Measurements from ENCODE around the gene PPDPF. TPM values are rescaled to one million over a fixed set of nuclear protein-coding genes. Genes with fewer than 3 reads are reported as not detected.

The PPDPF gene
- polyA plus RNA-seq, 2 of the 4 experiments (the other 2 are of a cell fraction) = 7.7 to 217 TPM

- DNase-seq (ENCODE audit: low read depth in 1 of 2, low spot score in 1 of 2) = no peak
- H3K9me3 ChIP-seq = no peaks in the 10 kb centered on the region
- no peak overlapping the region for H3K27ac ChIP-seq
- ATAC-seq = no peak
- TF ChIP-seq POLR2AphosphoS2 (conservative IDR thresholded peaks at IDR 0.05; ENCODE audit: low read length) = no peak
- no peak for TF ChIP-seq CBX2 (IDR thresholded peaks at IDR 0.05; ENCODE audit: borderline replicate concordance, low read depth)
- no peak for TF ChIP-seq ESRRA (IDR thresholded peaks at IDR 0.05; ENCODE audit: borderline replicate concordance, low read length)
- TF ChIP-seq RCOR1 (IDR thresholded peaks at IDR 0.05; ENCODE audit: low read depth, low read length) = no peak
- no peak for TF ChIP-seq MAZ (IDR thresholded peaks at IDR 0.05; ENCODE audit: borderline replicate concordance, low read depth, low read length)
- no peak for TF ChIP-seq TP53 (CRISPR knock-in tag; IDR thresholded peaks at IDR 0.05)
- no peak for TF ChIP-seq HOXB5 (CRISPR knock-in tag; IDR thresholded peaks at IDR 0.05)
- no peak for TF ChIP-seq FOSB (CRISPR knock-in tag; IDR thresholded peaks at IDR 0.05)
- TF ChIP-seq RARB (CRISPR knock-in tag; IDR thresholded peaks at IDR 0.05) = no peak
- H3K4me2 ChIP-seq = no peak overlapping the region
- ChIA-PET CTCF (interaction anchor here (1.1 to 6.8 kb wide), 2 partner anchors 37 to 446 kb away, joined by 3 to 50 read pairs; no protein-coding TSS in a partner anchor), POLR2A (interaction anchor here (4.9 kb wide), 1 partner anchor 13 kb away, joined by 62 read pairs; the partner anchor contains the start of gene PPDPF)
- FAIRE-seq = no peak
- WGBS (ENCODE audit: missing lambda C conversion rate) = 76% methylated on average over 9 of the region's 12 CpGs
- no peak overlapping the region for H3K4me3 ChIP-seq
- peaks cover 18% of the 10 kb centered on the region for H3K4me1 ChIP-seq
These were observed 13.9 kb downstream of the PPDPF start for GRCh38 chr20:63534427-63534830.

- Histone ChIP-seq H3K4me2 (no peak overlapping the region), H3K4me3 (no peak overlapping the region), H3K9me3 (no peaks in the 10 kb centered on the region), H3K4me1 (peaks cover 18% of the 10 kb centered on the region), H3K27ac (no peak overlapping the region)
- DNase-seq (ENCODE audit: low read depth in 1 of 2, low spot score in 1 of 2) (no peak), ATAC-seq (no peak), FAIRE-seq (no peak)
- TF ChIP-seq ELK1 (IDR thresholded peaks at IDR 0.05; ENCODE audit: low read depth, low read length) (no peak), ZSCAN20 (CRISPR knock-in tag; IDR thresholded peaks at IDR 0.05) (no peak), KDM1A (IDR thresholded peaks at IDR 0.05; ENCODE audit: low read depth) (no peak), PHF8 (IDR thresholded peaks at IDR 0.05; ENCODE audit: borderline replicate concordance, low read depth) (no peak), REST (IDR thresholded peaks at IDR 0.05) (no peak), JUN (IDR thresholded peaks at IDR 0.05) (no peak), RNF2 (IDR thresholded peaks at IDR 0.05; ENCODE audit: borderline replicate concordance, low read depth) (no peak), FOSL2 (IDR thresholded peaks at IDR 0.05) (no peak), FOSL2 (CRISPR knock-in tag; IDR thresholded peaks at IDR 0.05) (no peak), TFCP2L1 (CRISPR knock-in tag; IDR thresholded peaks at IDR 0.05) (no peak), HES2 (IDR thresholded peaks at IDR 0.05) (no peak), NPAS2 (CRISPR knock-in tag; IDR thresholded peaks at IDR 0.05; ENCODE audit: borderline replicate concordance) (no peak), CHD2 (IDR thresholded peaks at IDR 0.05; ENCODE audit: low read length, partially characterized antibody) (no peak), NFE2L2 (conservative IDR thresholded peaks at IDR 0.05; ENCODE audit: low read length) (no peak), POLR2A (IDR thresholded peaks at IDR 0.05; ENCODE audit: low read length) (no peak), GATA3 (IDR thresholded peaks at IDR 0.05; ENCODE audit: borderline replicate concordance) (no peak), HOXB13 (CRISPR knock-in tag; IDR thresholded peaks at IDR 0.05; ENCODE audit: low read depth) (no peak), ZFP36 (IDR thresholded peaks at IDR 0.05; ENCODE audit: borderline replicate concordance, partially characterized antibody) (no peak)
- ChIA-PET CTCF (interaction anchor here (1.1 to 6.8 kb wide), 4 partner anchors 13 to 445 kb away, joined by 3 to 50 read pairs (median 42); partner anchors contain the start of gene PPDPF), POLR2A (interaction anchor here (1.0 to 4.9 kb wide), 2 partner anchors 10 to 13 kb away, joined by 3 to 62 read pairs; partner anchors contain the start of gene PPDPF)
- WGBS (ENCODE audit: missing lambda C conversion rate) = 88% methylated on average over 39 of the region's 49 CpGs
These were observed 14.5 kb downstream of the PPDPF start for GRCh38 chr20:63534831-63535651.

All from A549 (cell line).